Sigmoid colon (tissue), 4 donors: Measurements from ENCODE around the gene ARMC2.

ENCODE experiments used
- CTCF ChIP-seq, 4 experiments: fragments of 450-650 bp in 3 of 4; fragments of 200-600 bp in 1 of 4; IDR thresholded peaks; one replicate each; pipeline ENCODE4 v1.5.1; 2016 to 2019; ENCODE audit warnings: antibody characterized with exemption in 4 of 4, mild to moderate bottlenecking in 3 of 4, moderate library complexity in 2 of 4
- EP300 ChIP-seq, 4 donors: sonication (generic); formaldehyde crosslinking; IDR thresholded peaks; one replicate each; pipeline ENCODE4 v1.6.1; 2017; ENCODE audit warnings: antibody characterized with exemption in 4 of 4
- POLR2A ChIP-seq, 2 donors: fragments of 450-650 bp; IDR thresholded peaks; one replicate each; pipeline ENCODE4 v1.6.1; 2016; ENCODE audit warnings: antibody characterized with exemption in 2 of 2, mild to moderate bottlenecking in 2 of 2, moderate library complexity in 2 of 2
- POLR2AphosphoS5 ChIP-seq, 4 donors: sonication (generic); formaldehyde crosslinking; IDR thresholded peaks; one replicate each; pipeline ENCODE4 v1.6.1; 2017; ENCODE audit warnings: antibody characterized with exemption in 4 of 4

GRCh38 chr6:108946695-108947094 lies 98.5 kb downstream of the ARMC2 start:
- peak; percentile 26 to 86 (median 57) for TF ChIP-seq EP300 (IDR thresholded peaks at IDR 0.05)
- TF ChIP-seq CTCF (IDR thresholded peaks at IDR 0.05): no peak
- TF ChIP-seq POLR2A (IDR thresholded peaks at IDR 0.05): no peak
- TF ChIP-seq POLR2AphosphoS5 (IDR thresholded peaks at IDR 0.05): peak; percentile 59 to 83 (median 78)
